Measurements from ENCODE around the gene CPTP.

DNA sequence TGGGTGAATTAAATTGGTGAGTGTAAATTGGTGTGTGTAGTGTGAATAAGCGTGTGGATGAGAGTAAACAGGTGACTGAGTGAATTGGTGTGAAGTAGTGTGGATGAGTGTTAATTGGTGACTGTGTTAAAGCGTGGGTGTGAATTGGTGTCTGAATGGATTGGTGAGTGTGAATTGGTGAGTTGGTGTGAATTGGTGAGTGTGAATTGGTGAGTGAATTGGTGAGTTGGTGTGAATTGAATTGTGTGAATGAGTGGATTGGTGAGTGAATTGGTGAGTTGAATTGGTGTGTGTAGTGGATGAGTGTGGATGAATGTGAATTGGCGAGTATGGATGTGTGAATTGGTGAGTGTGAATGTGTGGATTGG is 42.1 kb downstream of the CPTP start:
- TF ChIP-seq POLR2A (IDR thresholded peaks at IDR 0.05; ENCODE audit: extremely low read depth, insufficient read length), result no peak
- TF ChIP-seq, protein P1, sequence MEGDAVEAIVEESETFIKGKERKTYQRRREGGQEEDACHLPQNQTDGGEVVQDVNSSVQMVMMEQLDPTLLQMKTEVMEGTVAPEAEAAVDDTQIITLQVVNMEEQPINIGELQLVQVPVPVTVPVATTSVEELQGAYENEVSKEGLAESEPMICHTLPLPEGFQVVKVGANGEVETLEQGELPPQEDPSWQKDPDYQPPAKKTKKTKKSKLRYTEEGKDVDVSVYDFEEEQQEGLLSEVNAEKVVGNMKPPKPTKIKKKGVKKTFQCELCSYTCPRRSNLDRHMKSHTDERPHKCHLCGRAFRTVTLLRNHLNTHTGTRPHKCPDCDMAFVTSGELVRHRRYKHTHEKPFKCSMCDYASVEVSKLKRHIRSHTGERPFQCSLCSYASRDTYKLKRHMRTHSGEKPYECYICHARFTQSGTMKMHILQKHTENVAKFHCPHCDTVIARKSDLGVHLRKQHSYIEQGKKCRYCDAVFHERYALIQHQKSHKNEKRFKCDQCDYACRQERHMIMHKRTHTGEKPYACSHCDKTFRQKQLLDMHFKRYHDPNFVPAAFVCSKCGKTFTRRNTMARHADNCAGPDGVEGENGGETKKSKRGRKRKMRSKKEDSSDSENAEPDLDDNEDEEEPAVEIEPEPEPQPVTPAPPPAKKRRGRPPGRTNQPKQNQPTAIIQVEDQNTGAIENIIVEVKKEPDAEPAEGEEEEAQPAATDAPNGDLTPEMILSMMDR (IDR thresholded peaks at IDR 0.05; ENCODE audit: low read depth, low read length), result no peak
- TF ChIP-seq MYC (IDR thresholded peaks at IDR 0.05; ENCODE audit: low read depth, low read length), result no peak
- TF ChIP-seq, protein P2, sequence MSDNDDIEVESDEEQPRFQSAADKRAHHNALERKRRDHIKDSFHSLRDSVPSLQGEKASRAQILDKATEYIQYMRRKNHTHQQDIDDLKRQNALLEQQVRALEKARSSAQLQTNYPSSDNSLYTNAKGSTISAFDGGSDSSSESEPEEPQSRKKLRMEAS (IDR thresholded peaks at IDR 0.05; ENCODE audit: low read depth, low read length), result no peak
